Upper lobe of left lung (tissue), 6 donors: Measurements from ENCODE around the gene C1QTNF6. TPM values are rescaled to one million over a fixed set of nuclear protein-coding genes. Genes with fewer than 3 reads are reported as not detected.

Source experiments
- ATAC-seq, 2 donors: fragments of 200-7000 bp; cut with Tn5 transposase; one replicate each; pipeline ENCODE4 v1.9.1; 2022; ENCODE audit warnings: mild to moderate bottlenecking in 2 of 2, moderate library complexity in 2 of 2; ENCODE audit not compliant: low FRiP score in 2 of 2
- DNase-seq, 2 donors: peaks; one replicate each; pipeline ENCODE4 v3.0.0-alpha.2; 2019 to 2020
- H3K27ac ChIP-seq, 4 donors: fragments of 200-600 bp; sonication (generic); one replicate each; pipeline ENCODE4 v1.5.1; 2016 to 2019
- H3K27me3 ChIP-seq, 4 donors: fragments of 200-600 bp; sonication (generic); one replicate each; pipeline ENCODE4 v1.5.1; 2017 to 2019
- H3K36me3 ChIP-seq, 4 donors: fragments of 200-600 bp; sonication (generic); one replicate each; pipeline ENCODE4 v1.5.1; 2016 to 2019
- H3K4me1 ChIP-seq, 4 donors: fragments of 200-600 bp; sonication (generic); one replicate each; pipeline ENCODE4 v1.5.1; 2018 to 2019
- H3K4me3 ChIP-seq, 4 donors: fragments of 200-600 bp; sonication (generic); one replicate each; pipeline ENCODE4 v1.5.1; 2017 to 2019; ENCODE audit warnings: mild to moderate bottlenecking in 2 of 4, moderate library complexity in 1 of 4
- H3K9me3 ChIP-seq, 4 donors: fragments of 200-600 bp; sonication (generic); one replicate each; pipeline ENCODE4 v1.5.1; 2018 to 2019
- CTCF ChIP-seq, 6 experiments: fragments of 450-650 bp in 4 of 6; fragments of 200-600 bp in 2 of 6; sonication (generic) in 2 of 6; IDR thresholded peaks; one replicate each; pipeline ENCODE4 v1.5.1; 2016 to 2019; ENCODE audit warnings: antibody characterized with exemption in 6 of 6
- EP300 ChIP-seq, 4 donors: sonication (generic); formaldehyde crosslinking; IDR thresholded peaks; one replicate each; pipeline ENCODE4 v1.5.1; 2017; ENCODE audit warnings: antibody characterized with exemption in 4 of 4, control low read depth in 2 of 4
- POLR2A ChIP-seq, 4 donors: fragments of 450-650 bp; IDR thresholded peaks; one replicate each; pipeline ENCODE4 v1.5.1; 2016 to 2017; ENCODE audit warnings: antibody characterized with exemption in 4 of 4, mild to moderate bottlenecking in 2 of 4
- POLR2AphosphoS5 ChIP-seq, 2 donors: sonication (generic); formaldehyde crosslinking; IDR thresholded peaks; one replicate each; pipeline ENCODE4 v1.5.1; 2017; ENCODE audit warnings: antibody characterized with exemption in 2 of 2
- WGBS, 2 donors: methylation state at CpG; one replicate each; pipeline ENCODE4 v1.1.5; 2017 to 2018; 5-methylcytosine and 5-hydroxymethylcytosine counted together
- total RNA-seq, 6 donors: library from RNA; depleted of rRNA in 4 of 6; stranded (reverse); fragments of >200 nt in 4 of 6; gene quantifications; one replicate each; pipeline versions ENCODE4 v1.1.0 to v1.2.1, GENCODE V29; 2016 to 2021
- donor health status: DM: no; HTN: no; CAD: no; lungs with moderate emphysema.
- donor health status: DM: no; HTN: yes; CAD: no; lungs with severe emphysema.

C1QTNF6 gene
- total RNA-seq, 6 donors from 2014 or later = 2.1 to 8.4 (median 4.7) TPM

GRCh38 chr22:37169947-37170688 is 17.9 kb downstream of the C1QTNF6 start:
- Histone ChIP-seq H3K4me1 (peaks cover 15 to 22% (median 16%) of the 10 kb centered on the region in 4 donors), H3K4me3 (no peak overlapping the region), H3K27me3 (no peaks in the 10 kb centered on the region), H3K27ac (peak overlapping the region in 1 of 4 donors; percentile 7), H3K9me3 (no peaks in the 10 kb centered on the region), H3K36me3 (no peaks in the 10 kb centered on the region)
- DNase-seq (peak in 1 of 2 donors; percentile 13), ATAC-seq (no peak)
- no peak for TF ChIP-seq POLR2A (IDR thresholded peaks at IDR 0.05)
- TF ChIP-seq EP300 (IDR thresholded peaks at IDR 0.05) = no peak
- TF ChIP-seq CTCF (IDR thresholded peaks at IDR 0.05) = no peak
- TF ChIP-seq POLR2AphosphoS5 (IDR thresholded peaks at IDR 0.05) = no peak
- WGBS, 2 donors = 84 to 86% methylated on average over 9 to 10 of the region's 10 CpGs

GRCh38 chr22:37169406-37169805 is 18.6 kb downstream of the C1QTNF6 start:
- Histone ChIP-seq H3K27ac (no peak overlapping the region), H3K4me1 (peaks cover 15 to 22% (median 16%) of the 10 kb centered on the region in 4 donors), H3K4me3 (no peak overlapping the region), H3K27me3 (no peaks in the 10 kb centered on the region), H3K36me3 (no peaks in the 10 kb centered on the region), H3K9me3 (no peaks in the 10 kb centered on the region)
- ATAC-seq = no peak
- DNase-seq = peak in 1 of 2 donors; percentile 11
- TF ChIP-seq EP300 (IDR thresholded peaks at IDR 0.05) = no peak
- no peak for TF ChIP-seq POLR2A (IDR thresholded peaks at IDR 0.05)
- TF ChIP-seq POLR2AphosphoS5 (IDR thresholded peaks at IDR 0.05) = no peak
- TF ChIP-seq CTCF (IDR thresholded peaks at IDR 0.05) = no peak
- WGBS, 2 donors = 91 to 93% methylated on average over 8 of the region's 8 CpGs

GRCh38 chr22:37167981-37168647 is 19.9 kb downstream of the C1QTNF6 start:
- TF ChIP-seq CTCF (IDR thresholded peaks at IDR 0.05) (no peak), POLR2AphosphoS5 (IDR thresholded peaks at IDR 0.05) (no peak), POLR2A (IDR thresholded peaks at IDR 0.05) (no peak), EP300 (IDR thresholded peaks at IDR 0.05) (no peak)
- Histone ChIP-seq H3K4me1 (peaks cover 15 to 22% (median 16%) of the 10 kb centered on the region in 4 donors), H3K4me3 (no peak overlapping the region), H3K36me3 (no peaks in the 10 kb centered on the region), H3K9me3 (no peaks in the 10 kb centered on the region), H3K27me3 (no peaks in the 10 kb centered on the region), H3K27ac (peak overlapping the region in 3 of 4 donors; percentile 68 to 81 (median 70))
- DNase-seq (no peak), ATAC-seq (no peak)
- 48 to 51% methylated on average over 8 of the region's 8 CpGs for WGBS, 2 donors

GRCh38 chr22:37167176-37167980 is 20.7 kb downstream of the C1QTNF6 start:
- ATAC-seq (no peak), DNase-seq (no peak)
- no peaks in the 10 kb centered on the region for H3K27me3 ChIP-seq
- no peaks in the 10 kb centered on the region for H3K36me3 ChIP-seq
- H3K27ac ChIP-seq = peak overlapping the region in 3 of 4 donors; percentile 68 to 81 (median 70)
- WGBS, 2 donors = 67 to 68% methylated on average over 17 of the region's 17 CpGs
- no peaks in the 10 kb centered on the region for H3K9me3 ChIP-seq
- TF ChIP-seq POLR2A (IDR thresholded peaks at IDR 0.05) (no peak), POLR2AphosphoS5 (IDR thresholded peaks at IDR 0.05) (no peak), EP300 (IDR thresholded peaks at IDR 0.05) (no peak), CTCF (IDR thresholded peaks at IDR 0.05) (no peak)
- peaks cover 15 to 22% (median 16%) of the 10 kb centered on the region in 4 donors for H3K4me1 ChIP-seq
- peak overlapping the region in 1 of 4 donors; percentile 18 for H3K4me3 ChIP-seq
